ENCODE results near the gene SRPK1.
"Not testable (repeated sequence)": the region's sequence is repeated elsewhere in the genome, so short reads cannot be mapped to it uniquely, and the experiment has no call there.

The SRPK1 gene

GRCh38 chr6:35916056-35916455, 4.8 kb downstream of the SRPK1 start:
- no peaks in the 10 kb centered on the region for H3K27me3 ChIP-seq (ENCODE audit: insufficient read depth, low read length)
- H2AFZ ChIP-seq (ENCODE audit: low read length): no peak overlapping the region
- no peak for TF ChIP-seq EZH2 (IDR thresholded peaks at IDR 0.05; ENCODE audit: borderline replicate concordance, low read length)
- TF ChIP-seq CTCF (IDR thresholded peaks at IDR 0.05; ENCODE audit: low read length): no peak
- H3K4me3 ChIP-seq (ENCODE audit: low read depth, low read length, poor library complexity, severe bottlenecking): no peak overlapping the region
- H3K4me1 ChIP-seq (ENCODE audit: insufficient read depth, low read length, severe bottlenecking): peaks cover 24% of the 10 kb centered on the region
- no peaks in the 10 kb centered on the region for H3F3A ChIP-seq (ENCODE audit: insufficient read depth, low read length)
- H3K36me3 ChIP-seq (ENCODE audit: insufficient read depth, low read length): peaks cover 69% of the 10 kb centered on the region
- H3K4me2 ChIP-seq (ENCODE audit: low read length): no peak overlapping the region
- peaks cover 1% of the 10 kb centered on the region; the same call in 1 of the 2 replicates for H3K9me3 ChIP-seq (ENCODE audit: low read length)
- no peaks in the 10 kb centered on the region for H4K20me1 ChIP-seq (ENCODE audit: insufficient read depth, low read length)
- H3K27ac ChIP-seq (ENCODE audit: low read depth, low read length, poor library complexity, severe bottlenecking): no peak overlapping the region
- peaks cover 72% of the 10 kb centered on the region for H3K79me2 ChIP-seq (ENCODE audit: insufficient read depth, low read length)
- no peak overlapping the region for H3K9ac ChIP-seq (ENCODE audit: low read length)
- no peaks in the 10 kb centered on the region for H3K9me2 ChIP-seq (ENCODE audit: low read depth, low read length)

GRCh38 chr6:35914536-35914935, 6.4 kb downstream of the SRPK1 start:
- Histone ChIP-seq H4K20me1 (ENCODE audit: insufficient read depth, low read length) (no peaks in the 10 kb centered on the region), H3K9ac (ENCODE audit: low read length) (no peak overlapping the region), H3K4me2 (ENCODE audit: low read length) (no peak overlapping the region), H3K36me3 (ENCODE audit: insufficient read depth, low read length) (peaks cover 84% of the 10 kb centered on the region), H3K9me3 (ENCODE audit: low read length) (peaks cover 12% of the 10 kb centered on the region), H3K79me2 (ENCODE audit: insufficient read depth, low read length) (peaks cover 67% of the 10 kb centered on the region), H3K27me3 (ENCODE audit: insufficient read depth, low read length) (no peaks in the 10 kb centered on the region), H3K27ac (ENCODE audit: low read depth, low read length, poor library complexity, severe bottlenecking) (no peak overlapping the region), H3K9me2 (ENCODE audit: low read depth, low read length) (no peaks in the 10 kb centered on the region), H3K4me1 (ENCODE audit: insufficient read depth, low read length, severe bottlenecking) (peaks cover 24% of the 10 kb centered on the region), H3K4me3 (ENCODE audit: low read depth, low read length, poor library complexity, severe bottlenecking) (no peak overlapping the region), H2AFZ (ENCODE audit: low read length) (no peak overlapping the region), H3F3A (ENCODE audit: insufficient read depth, low read length) (no peaks in the 10 kb centered on the region)
- no peak for TF ChIP-seq CTCF (IDR thresholded peaks at IDR 0.05; ENCODE audit: low read length)
- TF ChIP-seq EZH2 (IDR thresholded peaks at IDR 0.05; ENCODE audit: borderline replicate concordance, low read length): no peak

- Histone ChIP-seq H3K4me1 (ENCODE audit: insufficient read depth, low read length, severe bottlenecking) (peaks cover 3% of the 10 kb centered on the region), H3K36me3 (ENCODE audit: insufficient read depth, low read length) (peaks cover 93% of the 10 kb centered on the region), H3F3A (ENCODE audit: insufficient read depth, low read length) (no peaks in the 10 kb centered on the region), H3K27me3 (ENCODE audit: insufficient read depth, low read length) (no peaks in the 10 kb centered on the region), H3K9ac (ENCODE audit: low read length) (no peak overlapping the region), H3K9me2 (ENCODE audit: low read depth, low read length) (no peaks in the 10 kb centered on the region), H3K79me2 (ENCODE audit: insufficient read depth, low read length) (peaks cover 60% of the 10 kb centered on the region), H3K27ac (ENCODE audit: low read depth, low read length, poor library complexity, severe bottlenecking) (no peak overlapping the region), H4K20me1 (ENCODE audit: insufficient read depth, low read length) (no peaks in the 10 kb centered on the region), H2AFZ (ENCODE audit: low read length) (no peak overlapping the region), H3K4me3 (ENCODE audit: low read depth, low read length, poor library complexity, severe bottlenecking) (no peak overlapping the region), H3K4me2 (ENCODE audit: low read length) (no peak overlapping the region), H3K9me3 (ENCODE audit: low read length) (peaks cover 25% of the 10 kb centered on the region)
- TF ChIP-seq EZH2 (IDR thresholded peaks at IDR 0.05; ENCODE audit: borderline replicate concordance, low read length): no peak
- no peak for TF ChIP-seq CTCF (IDR thresholded peaks at IDR 0.05; ENCODE audit: low read length)
These were observed 8.8 kb downstream of the SRPK1 start for GRCh38 chr6:35911871-35912653.

- Histone ChIP-seq H3K9me3 (ENCODE audit: low read length) (peaks cover 25% of the 10 kb centered on the region), H3K79me2 (ENCODE audit: insufficient read depth, low read length) (peaks cover 68% of the 10 kb centered on the region), H3K36me3 (ENCODE audit: insufficient read depth, low read length) (peaks cover 93% of the 10 kb centered on the region)
- H3K9me2 ChIP-seq (ENCODE audit: low read depth, low read length); H3K4me3 ChIP-seq (ENCODE audit: low read depth, low read length, poor library complexity, severe bottlenecking); H3K9ac ChIP-seq (ENCODE audit: low read length); H3K27ac ChIP-seq (ENCODE audit: low read depth, low read length, poor library complexity, severe bottlenecking); H3F3A ChIP-seq (ENCODE audit: insufficient read depth, low read length); H3K27me3 ChIP-seq (ENCODE audit: insufficient read depth, low read length); H2AFZ ChIP-seq (ENCODE audit: low read length); H3K4me1 ChIP-seq (ENCODE audit: insufficient read depth, low read length, severe bottlenecking); H4K20me1 ChIP-seq (ENCODE audit: insufficient read depth, low read length); H3K4me2 ChIP-seq (ENCODE audit: low read length): not testable (repeated sequence)
These were observed 11.3 kb downstream of the SRPK1 start for GRCh38 chr6:35909571-35909970.

GRCh38 chr6:35908753-35909401, 12.0 kb downstream of the SRPK1 start:
- not testable (repeated sequence) for H3K4me2 ChIP-seq (ENCODE audit: low read length); H3K9me2 ChIP-seq (ENCODE audit: low read depth, low read length); H3F3A ChIP-seq (ENCODE audit: insufficient read depth, low read length); H3K9ac ChIP-seq (ENCODE audit: low read length); H3K27ac ChIP-seq (ENCODE audit: low read depth, low read length, poor library complexity, severe bottlenecking); H4K20me1 ChIP-seq (ENCODE audit: insufficient read depth, low read length); H3K4me3 ChIP-seq (ENCODE audit: low read depth, low read length, poor library complexity, severe bottlenecking); H3K4me1 ChIP-seq (ENCODE audit: insufficient read depth, low read length, severe bottlenecking); H3K27me3 ChIP-seq (ENCODE audit: insufficient read depth, low read length); H2AFZ ChIP-seq (ENCODE audit: low read length)
- peaks cover 66% of the 10 kb centered on the region for H3K79me2 ChIP-seq (ENCODE audit: insufficient read depth, low read length)
- H3K36me3 ChIP-seq (ENCODE audit: insufficient read depth, low read length): peaks cover 93% of the 10 kb centered on the region
- peaks cover 25% of the 10 kb centered on the region for H3K9me3 ChIP-seq (ENCODE audit: low read length)
